Gastroesophageal sphincter (tissue), 4 donors: Measurements from ENCODE around the gene CMIP. TPM values are rescaled to one million over a fixed set of nuclear protein-coding genes. Genes with fewer than 3 reads are reported as not detected.
A peak's percentile ranks its signal among the peaks of the same experiment; 100 is the strongest.

Source experiments
- ATAC-seq: fragments of 150-250 bp; one replicate; pipeline ENCODE4 v1.9.1; 2016; ENCODE audit warnings: mild to moderate bottlenecking, moderate library complexity
- H3K27ac ChIP-seq, 4 donors: fragments of 200-600 bp; sonication (generic) in 3 of 4; 1 replicate in 3 of 4; 2 replicates in 1 of 4; pipeline ENCODE4 v1.5.1; 2016 to 2019
- H3K27me3 ChIP-seq: fragments of 200-600 bp; sonication (generic); one replicate; pipeline ENCODE4 v1.5.1; 2019
- H3K36me3 ChIP-seq, 2 donors: fragments of 200-600 bp; sonication (generic); one replicate each; pipeline ENCODE4 v1.5.1; 2019; ENCODE audit warnings: control low read depth in 1 of 2
- H3K4me1 ChIP-seq, 3 donors: fragments of 200-600 bp; sonication (generic); 1 replicate in 2 of 3; 2 replicates in 1 of 3; pipeline ENCODE4 v1.5.1; 2016 to 2019; ENCODE audit warnings: control low read depth in 2 of 3
- H3K4me3 ChIP-seq, 2 donors: fragments of 200-600 bp; sonication (generic); one replicate each; pipeline ENCODE4 v1.5.1; 2019; ENCODE audit warnings: mild to moderate bottlenecking in 1 of 2, moderate library complexity in 1 of 2
- H3K9me3 ChIP-seq, 3 donors: fragments of 200-600 bp; sonication (generic); one replicate each; pipeline ENCODE4 v1.5.1; 2017 to 2019; ENCODE audit warnings: control low read depth in 2 of 3
- CTCF ChIP-seq, 4 experiments: fragments of 200-600 bp in 2 of 4; fragments of 450-650 bp in 2 of 4; sonication (generic) in 1 of 4; IDR thresholded peaks; one replicate each; pipeline ENCODE4 v1.5.1; 2017 to 2019; ENCODE audit warnings: antibody characterized with exemption in 4 of 4, mild to moderate bottlenecking in 2 of 4, moderate library complexity in 2 of 4
- EP300 ChIP-seq: sonication (generic); formaldehyde crosslinking; IDR thresholded peaks from one replicate; pipeline ENCODE4 v1.6.1; 2017; ENCODE audit warnings: antibody characterized with exemption, mild to moderate bottlenecking
- POLR2A ChIP-seq, 2 donors: fragments of 450-650 bp; IDR thresholded peaks; one replicate each; pipeline ENCODE4 v1.6.1; 2017; ENCODE audit warnings: antibody characterized with exemption in 2 of 2, mild to moderate bottlenecking in 2 of 2, moderate library complexity in 1 of 2
- POLR2AphosphoS5 ChIP-seq: sonication (generic); formaldehyde crosslinking; IDR thresholded peaks from one replicate; pipeline ENCODE4 v1.6.1; 2017; ENCODE audit warnings: antibody characterized with exemption
- WGBS, 2 donors: methylation state at CpG; one replicate each; pipeline ENCODE4 v1.1.5; 2018; ENCODE audit warnings: low coverage in 1 of 2; 5-methylcytosine and 5-hydroxymethylcytosine counted together
- total RNA-seq, 4 donors: library from RNA; depleted of rRNA; stranded (reverse); fragments of >200 nt; gene quantifications; one replicate each; pipeline ENCODE4 v1.1.0, GENCODE V29; 2016

CMIP gene
- total RNA-seq, 4 donors from 2014 or later, result 13.4 to 24.0 (median 19.2) TPM

DNA sequence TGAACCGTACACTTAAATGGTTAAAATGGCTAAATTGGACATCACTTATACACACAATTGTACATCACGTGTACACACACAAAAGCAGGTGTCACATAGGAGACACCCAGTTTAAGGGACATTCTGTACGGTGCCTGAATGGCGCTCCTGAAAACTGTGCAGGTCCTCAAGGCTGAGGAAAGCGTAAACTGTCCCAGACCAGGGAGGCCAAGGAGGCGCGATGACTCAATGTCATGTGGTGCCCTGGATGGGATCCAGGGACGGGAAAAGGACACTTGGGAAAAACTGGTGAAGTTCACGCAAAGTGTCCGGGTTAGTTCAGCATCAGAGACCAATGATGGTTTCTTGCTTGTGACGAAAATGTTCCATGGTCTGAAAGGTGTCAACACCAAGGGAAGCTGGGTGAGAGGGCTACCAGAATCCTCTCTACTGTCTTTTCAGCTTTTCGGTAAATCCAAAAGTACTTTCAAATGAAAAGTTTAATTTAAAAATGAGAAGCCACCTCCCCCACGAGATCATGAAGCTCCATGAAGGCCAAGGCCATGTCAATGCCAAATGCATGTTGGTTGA lies 112.2 kb downstream of the CMIP start:
- no peaks in the 10 kb centered on the region for H3K27me3 ChIP-seq
- ATAC-seq, result no peak
- H3K9me3 ChIP-seq, result no peaks in the 10 kb centered on the region
- no peak overlapping the region for H3K4me3 ChIP-seq
- no peaks in the 10 kb centered on the region for H3K36me3 ChIP-seq
- H3K27ac ChIP-seq, result no peak overlapping the region
- TF ChIP-seq POLR2A (IDR thresholded peaks at IDR 0.05) (no peak), CTCF (IDR thresholded peaks at IDR 0.05) (no peak), POLR2AphosphoS5 (no peak), EP300 (no peak)
- H3K4me1 ChIP-seq, result peaks cover 0 to 39% (median 11%) of the 10 kb centered on the region in 3 donors
- WGBS, 2 donors, result 85 to 88% methylated on average over 8 to 12 of the region's 13 CpGs

DNA sequence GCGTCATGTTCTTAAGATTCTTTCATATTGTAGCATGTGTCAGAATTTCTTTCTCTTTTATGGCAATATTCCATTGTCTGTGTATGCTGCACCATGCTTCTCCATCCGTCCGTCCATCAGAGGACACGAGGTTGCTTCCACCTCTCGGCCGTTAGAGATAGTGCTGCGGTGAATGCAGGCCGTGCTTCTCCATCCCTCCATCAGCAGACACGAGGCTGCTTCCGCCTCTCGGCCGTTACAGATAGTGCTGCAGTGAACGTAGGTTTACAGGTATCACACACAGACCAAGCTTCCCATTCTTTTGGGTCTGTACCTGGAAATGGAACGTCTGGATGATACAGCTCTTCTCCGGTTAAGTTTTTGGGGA lies 113.5 kb downstream of the CMIP start:
- H3K27me3 ChIP-seq, result no peaks in the 10 kb centered on the region
- no peaks in the 10 kb centered on the region for H3K36me3 ChIP-seq
- H3K27ac ChIP-seq, result no peak overlapping the region
- ATAC-seq, result no peak
- WGBS, 2 donors, result 81 to 96% methylated on average over 6 to 8 of the region's 15 CpGs
- peaks cover 0 to 32% (median 8%) of the 10 kb centered on the region in 3 donors for H3K4me1 ChIP-seq
- TF ChIP-seq POLR2A (IDR thresholded peaks at IDR 0.05), result no peak
- no peak for TF ChIP-seq EP300
- TF ChIP-seq POLR2AphosphoS5, result no peak
- TF ChIP-seq CTCF (IDR thresholded peaks at IDR 0.05), result no peak
- no peak overlapping the region for H3K4me3 ChIP-seq
- no peaks in the 10 kb centered on the region for H3K9me3 ChIP-seq

DNA sequence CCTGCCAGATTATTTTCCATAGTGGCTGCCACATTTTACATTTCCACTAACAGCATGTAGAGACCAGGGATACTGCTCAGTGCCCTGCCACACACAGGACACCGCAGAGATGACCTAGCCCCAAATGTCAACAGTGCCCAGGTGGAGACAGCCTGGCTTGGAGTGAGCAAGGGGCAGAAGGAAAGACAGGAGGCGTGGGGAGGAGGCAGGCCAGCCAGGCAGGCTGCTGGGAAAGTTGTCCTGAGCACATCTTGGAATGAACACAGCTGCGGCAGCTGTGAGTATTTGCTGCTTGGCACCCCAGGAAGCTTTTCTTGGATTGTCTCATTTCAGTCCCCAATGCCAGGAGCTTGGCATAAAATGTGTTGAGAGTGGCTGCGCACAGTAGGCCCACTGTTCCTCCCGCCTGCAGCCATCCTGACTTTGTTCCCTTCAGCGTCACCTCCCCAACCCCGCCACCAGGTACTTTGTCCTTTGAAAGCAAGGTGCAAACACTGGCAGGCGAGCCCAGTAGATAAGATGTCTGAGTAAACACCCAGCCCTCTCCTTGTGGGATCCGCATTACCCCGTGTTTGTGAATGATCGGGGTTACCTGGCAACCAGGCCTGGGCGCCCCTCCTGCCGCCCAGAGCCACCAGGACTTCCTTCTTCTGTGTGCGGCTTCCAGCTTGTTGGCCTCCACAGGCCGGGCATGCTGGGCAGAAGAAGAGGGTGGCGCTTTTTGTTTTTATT lies 114.0 kb downstream of the CMIP start:
- Histone ChIP-seq H3K27ac (no peak overlapping the region), H3K36me3 (no peaks in the 10 kb centered on the region), H3K9me3 (no peaks in the 10 kb centered on the region), H3K4me1 (peaks cover 0 to 27% (median 2%) of the 10 kb centered on the region in 3 donors), H3K4me3 (no peak overlapping the region), H3K27me3 (no peaks in the 10 kb centered on the region)
- WGBS, 2 donors, result 62% methylated on average over 4 of the region's 16 CpGs; no CpG with 5 or more reads in 1 of the 2 donors
- TF ChIP-seq POLR2A (IDR thresholded peaks at IDR 0.05) (no peak), POLR2AphosphoS5 (no peak), EP300 (no peak), CTCF (IDR thresholded peaks at IDR 0.05) (no peak)
- ATAC-seq, result peak; percentile 42

GRCh38 chr16:81560979-81561657 lies 116.5 kb downstream of the CMIP start:
- Histone ChIP-seq H3K4me1 (peaks cover 0 to 21% (median 0%) of the 10 kb centered on the region in 3 donors), H3K9me3 (no peaks in the 10 kb centered on the region), H3K27me3 (no peaks in the 10 kb centered on the region), H3K36me3 (no peaks in the 10 kb centered on the region), H3K27ac (no peak overlapping the region), H3K4me3 (no peak overlapping the region)
- no peak for ATAC-seq
- WGBS, 2 donors, result 75 to 96% methylated on average over 5 to 6 of the region's 8 CpGs
- TF ChIP-seq POLR2AphosphoS5 (no peak), EP300 (no peak)

DNA sequence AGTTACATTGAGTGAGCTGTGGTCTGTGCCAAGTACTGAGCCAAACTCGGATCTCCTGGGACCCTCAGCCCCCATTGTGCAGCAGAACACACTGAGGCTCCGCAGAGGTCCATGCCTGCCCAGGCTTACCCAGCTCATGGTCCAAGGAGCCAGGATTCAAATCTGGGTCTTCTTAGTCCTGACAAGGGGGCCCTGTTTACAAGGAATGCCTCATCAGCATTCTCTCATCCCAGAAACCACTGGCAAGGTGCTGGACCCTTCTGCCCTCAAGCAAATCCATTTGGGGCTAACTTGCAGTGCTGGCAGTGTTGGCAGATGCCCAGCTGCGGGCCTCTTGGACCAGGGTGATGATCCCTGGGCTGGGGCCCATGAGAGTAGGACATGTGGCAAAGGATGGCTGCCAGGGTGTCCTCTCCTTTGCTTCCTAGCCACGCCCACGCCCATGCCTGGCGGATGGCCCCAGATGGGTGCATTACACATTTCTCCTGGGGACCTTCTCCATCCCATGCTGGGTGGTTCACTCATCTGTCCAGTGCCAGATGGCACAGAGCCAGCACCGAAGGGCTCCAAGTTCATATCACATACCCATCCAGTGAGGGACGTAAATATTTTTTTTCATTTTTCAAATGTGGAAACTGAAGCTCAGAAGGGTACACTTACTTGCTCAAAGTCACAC lies 117.7 kb downstream of the CMIP start:
- Histone ChIP-seq H3K27ac (no peak overlapping the region), H3K9me3 (no peaks in the 10 kb centered on the region), H3K36me3 (no peaks in the 10 kb centered on the region), H3K27me3 (no peaks in the 10 kb centered on the region), H3K4me3 (no peak overlapping the region), H3K4me1 (peaks cover 0 to 21% (median 0%) of the 10 kb centered on the region in 3 donors)
- ATAC-seq, result no peak
- 67 to 80% methylated on average over 1 to 8 of the region's 8 CpGs for WGBS, 2 donors
- no peak for TF ChIP-seq CTCF (IDR thresholded peaks at IDR 0.05)
- TF ChIP-seq POLR2AphosphoS5, result no peak
- no peak for TF ChIP-seq EP300
- TF ChIP-seq POLR2A (IDR thresholded peaks at IDR 0.05), result no peak
